AG09309 (cell line): ENCODE results near the gene BDH1.
A peak's percentile ranks its signal among the peaks of the same experiment; 100 is the strongest.

Experiments used
- DNase-seq: peaks from one replicate; pipeline ENCODE4 v3.0.0-alpha.2; 2010; ENCODE audit warnings: low read depth
- H3K4me3 ChIP-seq: 2 replicates; pipeline ENCODE4 v1.5.1; 2011; ENCODE audit warnings: mild to moderate bottlenecking, low read depth, low read length, moderate library complexity; ENCODE audit not compliant: control insufficient read depth
- TF ChIP-seq, protein P1 (sequence below): IDR thresholded peaks from 2 replicates; pipeline ENCODE4 v1.5.1; 2011; ENCODE audit warnings: mild to moderate bottlenecking, low read depth, low read length, inconsistent platforms; ENCODE audit not compliant: insufficient read depth, control insufficient read depth; ENCODE audit errors: missing control alignments

The BDH1 gene

DNA sequence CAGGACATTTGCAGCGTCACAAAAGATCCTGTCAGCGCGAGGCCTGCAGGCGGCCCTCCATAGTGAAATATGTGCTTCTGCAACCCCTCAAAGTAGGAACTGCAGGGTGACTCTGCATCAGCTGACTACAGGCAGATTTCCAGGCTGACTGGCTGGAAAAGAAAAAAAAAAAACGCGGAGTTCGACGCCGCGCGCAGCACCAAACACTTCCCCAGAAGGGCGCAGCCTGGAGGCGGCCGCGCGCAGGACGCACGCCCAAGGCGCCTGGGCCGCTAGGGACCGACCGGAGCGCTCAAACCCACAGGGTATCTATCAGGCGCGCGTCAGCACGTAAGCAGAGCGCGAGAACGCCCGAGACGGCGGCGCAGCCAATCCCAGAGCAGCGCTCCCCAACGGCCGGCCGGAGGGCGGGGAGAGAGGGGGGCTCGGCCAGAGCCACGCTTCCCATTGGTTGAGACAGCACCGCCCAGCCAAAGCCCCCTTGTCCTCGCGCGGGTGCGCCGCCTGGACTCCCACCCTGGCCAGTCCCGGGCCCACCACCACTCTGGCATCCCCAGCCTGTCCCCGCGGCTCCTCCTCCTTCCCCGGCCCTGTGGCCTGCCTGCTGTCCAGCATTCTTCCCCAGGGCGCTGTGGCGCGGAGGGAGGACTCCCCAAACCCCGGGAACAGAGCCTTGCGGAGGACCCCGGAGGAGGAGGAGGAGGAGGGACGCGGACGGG, 1.0 kb downstream of the BDH1 start:
- peak; percentile 79 for DNase-seq
- peak overlapping the region; percentile 89 for H3K4me3 ChIP-seq
- TF ChIP-seq, protein P1, sequence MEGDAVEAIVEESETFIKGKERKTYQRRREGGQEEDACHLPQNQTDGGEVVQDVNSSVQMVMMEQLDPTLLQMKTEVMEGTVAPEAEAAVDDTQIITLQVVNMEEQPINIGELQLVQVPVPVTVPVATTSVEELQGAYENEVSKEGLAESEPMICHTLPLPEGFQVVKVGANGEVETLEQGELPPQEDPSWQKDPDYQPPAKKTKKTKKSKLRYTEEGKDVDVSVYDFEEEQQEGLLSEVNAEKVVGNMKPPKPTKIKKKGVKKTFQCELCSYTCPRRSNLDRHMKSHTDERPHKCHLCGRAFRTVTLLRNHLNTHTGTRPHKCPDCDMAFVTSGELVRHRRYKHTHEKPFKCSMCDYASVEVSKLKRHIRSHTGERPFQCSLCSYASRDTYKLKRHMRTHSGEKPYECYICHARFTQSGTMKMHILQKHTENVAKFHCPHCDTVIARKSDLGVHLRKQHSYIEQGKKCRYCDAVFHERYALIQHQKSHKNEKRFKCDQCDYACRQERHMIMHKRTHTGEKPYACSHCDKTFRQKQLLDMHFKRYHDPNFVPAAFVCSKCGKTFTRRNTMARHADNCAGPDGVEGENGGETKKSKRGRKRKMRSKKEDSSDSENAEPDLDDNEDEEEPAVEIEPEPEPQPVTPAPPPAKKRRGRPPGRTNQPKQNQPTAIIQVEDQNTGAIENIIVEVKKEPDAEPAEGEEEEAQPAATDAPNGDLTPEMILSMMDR = peak; percentile 65

DNA sequence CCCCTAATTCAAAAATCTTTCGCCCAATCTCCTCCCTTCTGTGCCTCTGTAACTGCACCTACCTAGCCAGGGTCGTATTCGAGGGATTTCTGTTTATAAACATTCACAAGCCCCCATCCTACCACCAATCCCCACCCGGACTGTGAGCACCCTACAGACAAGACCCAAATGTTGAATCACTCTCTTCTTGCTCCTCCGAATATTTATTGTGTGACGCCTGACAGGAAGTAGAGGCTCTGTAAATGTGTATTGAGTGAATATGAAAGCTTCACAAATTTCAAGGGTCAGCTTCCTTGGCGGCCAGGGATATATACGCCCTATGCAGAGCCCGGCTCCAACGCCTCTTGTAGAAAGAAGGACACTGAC, 1.6 kb downstream of the BDH1 start:
- H3K4me3 ChIP-seq = peak overlapping the region; percentile 89
- no peak for DNase-seq
- TF ChIP-seq, protein P1 = no peak

DNA sequence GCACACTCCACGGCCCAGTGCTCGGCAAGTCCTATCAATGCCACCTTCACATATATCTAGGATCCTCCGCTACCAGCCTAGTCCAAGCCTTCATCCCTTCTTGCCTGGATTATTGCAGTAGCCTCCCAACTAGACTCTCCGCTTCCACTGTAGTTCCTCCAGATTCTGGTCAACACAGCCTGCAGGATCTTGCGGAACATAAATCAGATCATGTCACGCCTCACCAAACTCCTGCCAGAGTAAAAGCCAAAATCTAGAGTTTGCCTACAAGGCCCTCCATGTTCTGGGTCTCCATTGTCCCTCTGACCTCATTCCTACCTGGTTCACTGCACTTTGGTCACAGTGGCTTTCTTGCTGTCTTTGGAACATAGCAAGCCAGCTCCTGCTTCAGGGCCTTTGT, 3.6 kb downstream of the BDH1 start:
- TF ChIP-seq, protein P1 = no peak
- no peak overlapping the region for H3K4me3 ChIP-seq
- no peak for DNase-seq

DNA sequence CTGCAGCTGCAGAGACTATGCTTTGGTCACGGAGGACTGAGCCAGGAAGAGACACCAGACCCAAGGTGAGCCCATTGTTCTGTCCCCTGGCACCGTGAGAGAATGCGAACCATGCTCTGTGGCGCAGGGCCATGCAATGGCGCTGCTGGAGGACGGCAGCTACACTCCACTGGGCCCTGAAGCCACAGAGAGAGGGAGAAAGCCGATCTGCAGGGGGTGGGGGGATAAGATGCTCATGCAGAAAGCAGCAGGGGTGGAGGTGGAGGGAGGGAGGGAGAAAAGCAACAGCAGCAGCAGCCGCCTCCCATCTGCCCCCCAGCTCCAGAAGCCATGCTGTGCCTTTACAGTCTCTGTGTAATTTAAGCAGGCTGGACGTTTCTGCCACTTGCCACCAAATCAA, 5.3 kb downstream of the BDH1 start:
- no peak overlapping the region for H3K4me3 ChIP-seq
- TF ChIP-seq, protein P1 = no peak
- no peak for DNase-seq

DNA sequence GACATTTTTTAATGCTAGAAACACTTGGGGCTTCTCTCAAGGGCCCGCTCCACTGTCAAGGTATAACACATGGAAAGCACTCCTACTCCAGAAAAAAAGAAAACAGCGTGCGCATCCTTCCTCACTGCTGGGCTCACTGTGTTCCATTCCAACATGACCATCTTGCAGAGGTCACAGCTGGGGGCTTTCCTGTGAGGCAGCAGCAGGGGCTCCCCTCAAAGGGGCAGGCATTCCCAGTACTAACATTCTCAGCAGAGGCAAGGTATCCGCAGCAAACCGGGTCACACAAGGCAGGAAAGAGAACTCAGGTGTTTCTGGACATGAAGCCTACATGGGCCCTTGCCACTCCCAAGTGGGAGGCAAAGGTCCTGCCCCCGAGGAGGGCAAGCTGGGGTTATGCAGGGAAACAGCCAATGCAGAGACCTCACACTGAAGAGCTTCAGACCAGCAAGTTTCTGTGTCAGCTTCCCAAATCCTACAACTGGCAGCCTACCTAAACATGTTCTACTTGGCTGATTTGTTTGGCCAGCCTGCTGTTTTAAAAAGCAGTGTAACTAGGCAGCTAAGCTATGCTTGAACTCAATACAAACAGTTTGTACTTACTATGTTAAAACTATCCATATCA, 6.4 kb downstream of the BDH1 start:
- DNase-seq = no peak
- H3K4me3 ChIP-seq = no peak overlapping the region
- TF ChIP-seq, protein P1 = no peak

DNA sequence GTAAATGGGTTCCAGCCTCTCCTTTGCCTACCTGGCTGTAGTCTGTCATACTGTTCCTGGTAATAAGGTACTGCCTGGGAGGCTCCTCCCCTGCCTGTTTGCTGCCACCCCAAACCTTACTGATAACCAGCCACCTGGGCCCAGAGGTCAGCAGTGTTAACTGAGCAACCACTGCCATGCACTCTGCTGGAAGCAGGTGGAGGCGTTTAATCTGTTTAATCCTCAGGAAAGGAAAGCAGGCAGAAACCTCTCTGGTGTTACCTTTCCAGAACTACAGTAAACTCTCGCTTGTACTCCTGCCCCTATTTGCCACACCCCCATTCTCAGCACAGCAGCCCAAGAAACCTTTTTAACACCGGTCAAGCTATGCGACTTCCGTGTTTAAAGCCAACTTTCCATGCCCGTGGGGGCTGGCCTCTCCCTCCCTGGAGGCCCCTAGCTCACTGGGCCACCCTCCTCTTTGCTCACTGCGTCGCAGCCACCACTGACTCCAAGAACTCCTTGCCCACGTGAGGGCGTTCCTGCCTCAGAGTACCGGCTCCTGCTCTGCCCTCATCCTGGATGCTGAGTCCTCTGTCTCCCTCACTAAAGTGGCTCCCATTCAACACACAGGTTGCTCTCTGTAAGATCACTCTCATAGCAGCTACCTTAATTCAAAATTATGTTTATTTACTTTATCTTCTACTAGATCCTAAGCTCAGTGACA, 8.3 kb downstream of the BDH1 start:
- TF ChIP-seq, protein P1 = no peak
- DNase-seq = no peak

More for the DNA sequence above, 8.3 kb downstream of the BDH1 start:
- no peak overlapping the region for H3K4me3 ChIP-seq
